ENCODE results near the gene JDP2. TPM values are rescaled to one million over a fixed set of nuclear protein-coding genes. Genes with fewer than 3 reads are reported as not detected.

The JDP2 gene
- total and polyA plus RNA-seq, 2 donors (not counting 1 experiment from before 2014, with no cell fraction given), result 7.9 to 17.9 TPM

GRCh38 chr14:75409316-75410205 is 18.3 kb upstream of the JDP2 start:
- Histone ChIP-seq H3K27ac (ENCODE audit: low read length in 2 of 2) (no peak overlapping the region), H3K4me3 (ENCODE audit: control extremely low read depth in 1 of 5, extremely low read depth in 1 of 5, insufficient read depth in 1 of 5, low read depth in 2 of 5, low read length in 4 of 5) (no peak overlapping the region), H3K27me3 (replicated peaks in 1 of 4; ENCODE audit: control extremely low read depth in 1 of 4, control insufficient read depth in 3 of 4, insufficient read depth in 4 of 4, low read length in 3 of 4) (no peaks in the 10 kb centered on the region), H3K9me3 (ENCODE audit: control extremely low read depth in 1 of 3, control insufficient read depth in 2 of 3, insufficient read depth in 1 of 3, low read length in 2 of 3) (no peaks in the 10 kb centered on the region), H2AFZ (ENCODE audit: insufficient read depth, low read depth, low read length, poor library complexity, severe bottlenecking) (no peak overlapping the region), H3K4me1 (ENCODE audit: control insufficient read depth in 2 of 2, insufficient read depth in 2 of 2, low read length in 2 of 2) (no peaks in the 10 kb centered on the region), H3K36me3 (replicated peaks in 1 of 2; ENCODE audit: control extremely low read depth in 1 of 2, control insufficient read depth in 1 of 2, extremely low read depth in 1 of 2, insufficient read depth in 2 of 2, low read length in 1 of 2) (no peaks in the 10 kb centered on the region), H3K9ac (ENCODE audit: low read length) (no peak overlapping the region), H3K79me2 (ENCODE audit: control insufficient read depth, insufficient read depth, low read length) (no peaks in the 10 kb centered on the region), H3K4me2 (replicated peaks; ENCODE audit: low read depth, low read length, poor library complexity, severe bottlenecking) (no peak overlapping the region), H4K20me1 (ENCODE audit: control insufficient read depth, insufficient read depth, low read length, poor library complexity, severe bottlenecking) (no peaks in the 10 kb centered on the region)
- Mint-ChIP-seq H3K27me3 (no peaks in the 10 kb centered on the region), H3K4me3 (no peak overlapping the region), H3K4me1 (no peaks in the 10 kb centered on the region), H3K9me3 (ENCODE audit: insufficient read depth) (no peaks in the 10 kb centered on the region), H3K27ac (no peak overlapping the region)
- TF ChIP-seq CTCF (IDR thresholded peaks at IDR 0.05), result no peak
- TF ChIP-seq EZH2 (IDR thresholded peaks at IDR 0.05; ENCODE audit: borderline replicate concordance, insufficient read depth, low read depth, low read length, poor library complexity, severe bottlenecking), result no peak
- ChIA-PET POLR2A (interaction anchor here (0.6 kb wide), 1 partner anchor 199 kb away, joined by 8 read pairs; no protein-coding TSS in a partner anchor), CTCF (no interaction called here)
- 94% methylated on average over 7 of the region's 10 CpGs for WGBS (ENCODE audit: insufficient coverage)
- intact Hi-C loops (cut with micrococcal nuclease), result loop anchor here (2.0 kb wide), 1 partner anchor 17 kb away; no protein-coding TSS in a partner anchor
- ATAC-seq (ENCODE audit: low read depth) (no peak), DNase-seq (no peak)

- no peak overlapping the region for H3K9ac ChIP-seq (ENCODE audit: low read length)
- H3K4me1 Mint-ChIP-seq, result no peaks in the 10 kb centered on the region
- H3K9me3 ChIP-seq (ENCODE audit: control extremely low read depth in 1 of 3, control insufficient read depth in 2 of 3, insufficient read depth in 1 of 3, low read length in 2 of 3), result no peaks in the 10 kb centered on the region
- POLR2A ChIA-PET, result no interaction called here
- no peaks in the 10 kb centered on the region for H3K27me3 Mint-ChIP-seq
- H3K4me1 ChIP-seq (ENCODE audit: control insufficient read depth in 2 of 2, insufficient read depth in 2 of 2, low read length in 2 of 2), result no peaks in the 10 kb centered on the region
- H3K36me3 ChIP-seq (replicated peaks in 1 of 2; ENCODE audit: control extremely low read depth in 1 of 2, control insufficient read depth in 1 of 2, extremely low read depth in 1 of 2, insufficient read depth in 2 of 2, low read length in 1 of 2), result no peaks in the 10 kb centered on the region
- intact Hi-C loops (cut with micrococcal nuclease), result loop anchor here (2.0 kb wide), 1 partner anchor 16 kb away; no protein-coding TSS in a partner anchor
- no peak overlapping the region for H3K4me2 ChIP-seq (replicated peaks; ENCODE audit: low read depth, low read length, poor library complexity, severe bottlenecking)
- H3K79me2 ChIP-seq (ENCODE audit: control insufficient read depth, insufficient read depth, low read length), result no peaks in the 10 kb centered on the region
- H4K20me1 ChIP-seq (ENCODE audit: control insufficient read depth, insufficient read depth, low read length, poor library complexity, severe bottlenecking), result no peaks in the 10 kb centered on the region
- H2AFZ ChIP-seq (ENCODE audit: insufficient read depth, low read depth, low read length, poor library complexity, severe bottlenecking), result no peak overlapping the region
- CTCF ChIA-PET, result no interaction called here
- no peak overlapping the region for H3K4me3 ChIP-seq (ENCODE audit: control extremely low read depth in 1 of 5, extremely low read depth in 1 of 5, insufficient read depth in 1 of 5, low read depth in 2 of 5, low read length in 4 of 5)
- no peaks in the 10 kb centered on the region for H3K27me3 ChIP-seq (replicated peaks in 1 of 4; ENCODE audit: control extremely low read depth in 1 of 4, control insufficient read depth in 3 of 4, insufficient read depth in 4 of 4, low read length in 3 of 4)
- WGBS (ENCODE audit: insufficient coverage), result 95% methylated on average over 6 of the region's 6 CpGs
- H3K4me3 Mint-ChIP-seq, result no peak overlapping the region
- no peak overlapping the region for H3K27ac ChIP-seq (ENCODE audit: low read length in 2 of 2)
- no peak overlapping the region for H3K27ac Mint-ChIP-seq
- ATAC-seq (ENCODE audit: low read depth), result no peak
- no peak for DNase-seq
- TF ChIP-seq CTCF (IDR thresholded peaks at IDR 0.05) (no peak), EZH2 (IDR thresholded peaks at IDR 0.05; ENCODE audit: borderline replicate concordance, insufficient read depth, low read depth, low read length, poor library complexity, severe bottlenecking) (no peak)
- H3K9me3 Mint-ChIP-seq (ENCODE audit: insufficient read depth), result no peaks in the 10 kb centered on the region
Measured at GRCh38 chr14:75411214-75411540, 16.6 kb upstream of the JDP2 start.

Measured in B cell (primary cell).